HEK293T (cell line): ENCODE measurements around the gene FLNB.

Experiments used
- FOXK2 ChIP-seq: fragments of 450-650 bp; IDR thresholded peaks from 2 replicates; pipeline ENCODE4 v1.6.1; 2016; ENCODE audit warnings: mild to moderate bottlenecking
- HDGF ChIP-seq: fragments of 450-650 bp; IDR thresholded peaks from 2 replicates; pipeline ENCODE4 v1.6.1; 2017; ENCODE audit warnings: antibody characterized with exemption, borderline replicate concordance
- LEF1 ChIP-seq: fragments of 450-650 bp; IDR thresholded peaks from 2 replicates; pipeline ENCODE4 v1.6.1; 2017; ENCODE audit warnings: mild to moderate bottlenecking, borderline replicate concordance
- SP1 ChIP-seq: fragments of 450-650 bp; IDR thresholded peaks from 2 replicates; pipeline ENCODE4 v1.6.1; 2017

DNA sequence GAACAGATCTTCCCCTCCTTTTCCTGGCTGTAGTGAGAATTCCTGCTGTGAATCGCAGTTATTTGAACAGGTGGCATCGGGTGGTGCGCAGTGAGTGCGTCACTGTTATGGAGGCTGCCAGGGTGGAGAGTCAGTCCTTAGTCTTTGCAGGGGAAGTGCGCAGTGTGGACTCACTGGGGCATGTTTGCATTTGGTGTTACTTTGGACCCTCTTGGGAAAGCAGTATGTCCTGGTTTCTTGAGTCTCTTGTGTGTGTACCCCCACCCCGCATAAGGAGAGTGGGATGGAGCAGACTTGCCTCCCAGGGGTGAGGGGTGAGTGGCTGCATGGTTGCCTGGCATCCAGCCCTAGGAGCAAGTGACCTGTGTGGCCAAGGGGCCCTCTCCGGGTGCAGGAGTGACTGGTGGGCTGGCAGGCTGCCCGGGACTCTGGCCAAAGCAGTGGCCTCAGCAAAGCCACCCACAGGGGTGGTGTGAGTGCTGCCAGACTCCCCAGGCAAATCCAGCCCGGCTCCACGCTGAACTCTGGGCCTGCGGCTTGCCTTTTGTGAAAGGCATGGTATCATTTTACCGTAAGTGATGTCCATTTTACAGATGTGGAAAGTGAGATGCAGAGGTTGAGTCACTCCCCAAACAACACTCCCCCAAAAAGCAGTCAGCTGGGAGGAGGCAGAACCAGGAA, 156.1 kb downstream of the FLNB start:
- TF ChIP-seq LEF1 (no peak), HDGF (no peak), FOXK2 (no peak), SP1 (no peak)
